Fibroblast of upper back skin (primary cell): ENCODE data around the gene SLC35F4.
A peak's percentile ranks its signal among the peaks of the same experiment; 100 is the strongest.
"Not testable (repeated sequence)": the region's sequence is repeated elsewhere in the genome, so short reads cannot be mapped to it uniquely, and the experiment has no call there.

ENCODE experiments used
- DNase-seq: peaks from one replicate; pipeline ENCODE4 v3.0.0-alpha.2; 2013

Gene SLC35F4

GRCh38 chr14:57865403-57866198 lies at the start of gene SLC35F4:
SLC35F4 (minus strand) TSS chr14:57866092.
- peak; percentile 52 for DNase-seq

- no peak for DNase-seq
Measured at GRCh38 chr14:57909626-57910025, 43.7 kb upstream of the SLC35F4 start.

GRCh38 chr14:57903954-57904353 lies 38.1 kb upstream of the SLC35F4 start:
- no peak for DNase-seq

- DNase-seq, result no peak
Measured at GRCh38 chr14:57898837-57899572, 33.1 kb upstream of the SLC35F4 start.

GRCh38 chr14:57897144-57897748 lies 31.4 kb upstream of the SLC35F4 start:
- DNase-seq, result no peak

- peak; percentile 18 for DNase-seq
Measured at GRCh38 chr14:57889245-57889644, 23.4 kb upstream of the SLC35F4 start.

- DNase-seq, result no peak
Measured at GRCh38 chr14:57884175-57884574, 18.3 kb upstream of the SLC35F4 start.

- peak; percentile 18 for DNase-seq
Measured at GRCh38 chr14:57883061-57883460, 17.2 kb upstream of the SLC35F4 start.

GRCh38 chr14:57879516-57879915 lies 13.6 kb upstream of the SLC35F4 start:
- DNase-seq, result no peak

- no peak for DNase-seq
Measured at GRCh38 chr14:57875985-57876384, 10.1 kb upstream of the SLC35F4 start.

- DNase-seq, result no peak
Measured at GRCh38 chr14:57875296-57875695, 9.4 kb upstream of the SLC35F4 start.

- DNase-seq, result peak; percentile 76
Measured at GRCh38 chr14:57871459-57872080, 5.7 kb upstream of the SLC35F4 start.

GRCh38 chr14:57870686-57871457 lies 5.0 kb upstream of the SLC35F4 start:
- no peak for DNase-seq

GRCh38 chr14:57869617-57870016 lies 3.7 kb upstream of the SLC35F4 start:
- DNase-seq, result no peak

GRCh38 chr14:57866199-57866705 lies 360 bp upstream of the SLC35F4 start:
- no peak for DNase-seq

- no peak for DNase-seq
Measured at GRCh38 chr14:57865066-57865402, 858 bp downstream of the SLC35F4 start.

- DNase-seq, result no peak
Measured at GRCh38 chr14:57864659-57865058, 1.2 kb downstream of the SLC35F4 start.

GRCh38 chr14:57863471-57863870 lies 2.4 kb downstream of the SLC35F4 start:
- DNase-seq, result no peak

GRCh38 chr14:57855666-57856065 lies 10.2 kb downstream of the SLC35F4 start:
- DNase-seq, result not testable (repeated sequence)

GRCh38 chr14:57854571-57854970 lies 11.3 kb downstream of the SLC35F4 start:
- no peak for DNase-seq

GRCh38 chr14:57851354-57851753 lies 14.5 kb downstream of the SLC35F4 start:
- DNase-seq, result no peak

GRCh38 chr14:57848786-57849185 lies 17.1 kb downstream of the SLC35F4 start:
- DNase-seq, result no peak
